Thyroid gland (tissue), 4 donors: ENCODE measurements around the gene TNS3. TPM values are rescaled to one million over a fixed set of nuclear protein-coding genes. Genes with fewer than 3 reads are reported as not detected.

ENCODE experiments used
- DNase-seq, 2 donors: peaks; one replicate each; pipeline ENCODE4 v3.0.0-alpha.2; 2019
- H3K27ac ChIP-seq, 3 donors: fragments of 200-600 bp; sonication (generic); 1 replicate in 2 of 3; 2 replicates in 1 of 3; pipeline ENCODE4 v1.5.1; 2016 to 2019; ENCODE audit warnings: mild to moderate bottlenecking in 1 of 3, moderate library complexity in 1 of 3
- H3K27me3 ChIP-seq: fragments of 200-600 bp; sonication (generic); one replicate; pipeline ENCODE4 v1.5.1; 2019
- H3K36me3 ChIP-seq, 2 donors: fragments of 200-600 bp; sonication (generic); one replicate each; pipeline ENCODE4 v1.5.1; 2016 to 2019
- H3K4me1 ChIP-seq, 2 donors: fragments of 200-600 bp; sonication (generic); one replicate each; pipeline ENCODE4 v1.5.1; 2017 to 2019
- H3K4me3 ChIP-seq, 3 donors: fragments of 200-600 bp; sonication (generic); replicated peaks in 1 of 3; 1 replicate in 2 of 3; 2 replicates in 1 of 3; pipeline ENCODE4 v1.5.1; 2016; ENCODE audit warnings: mild to moderate bottlenecking in 1 of 3
- H3K9me3 ChIP-seq: fragments of 200-600 bp; sonication (generic); one replicate; pipeline ENCODE4 v1.5.1; 2017
- CTCF ChIP-seq, 6 experiments: fragments of 200-600 bp in 3 of 6; fragments of 450-650 bp in 3 of 6; sonication (generic) in 3 of 6; IDR thresholded peaks; one replicate each; pipeline ENCODE4 v1.5.1; 2016 to 2019; ENCODE audit warnings: antibody characterized with exemption in 6 of 6, mild to moderate bottlenecking in 2 of 6, inconsistent platforms in 1 of 6, moderate library complexity in 1 of 6
- POLR2A ChIP-seq, 2 donors: fragments of 450-650 bp; IDR thresholded peaks; one replicate each; pipeline ENCODE4 v1.6.1; 2017; ENCODE audit warnings: antibody characterized with exemption in 2 of 2, mild to moderate bottlenecking in 2 of 2, moderate library complexity in 1 of 2
- WGBS, 2 donors: methylation state at CpG; one replicate each; pipeline ENCODE4 v1.1.5; 2017; 5-methylcytosine and 5-hydroxymethylcytosine counted together
- intact Hi-C: fragments of 100-400 bp; cut with DNase I; formaldehyde crosslinking; loops from one replicate; pipeline ENCODE4 v1.15.1; 2023
- total RNA-seq, 4 donors: library from RNA; depleted of rRNA; stranded (reverse); fragments of >200 nt; gene quantifications; one replicate each; pipeline ENCODE4 v1.2.3, GENCODE V29; 2016

TNS3 gene
- total RNA-seq, 4 donors from 2014 or later = 65.8 to 93.0 (median 80.7) TPM

DNA sequence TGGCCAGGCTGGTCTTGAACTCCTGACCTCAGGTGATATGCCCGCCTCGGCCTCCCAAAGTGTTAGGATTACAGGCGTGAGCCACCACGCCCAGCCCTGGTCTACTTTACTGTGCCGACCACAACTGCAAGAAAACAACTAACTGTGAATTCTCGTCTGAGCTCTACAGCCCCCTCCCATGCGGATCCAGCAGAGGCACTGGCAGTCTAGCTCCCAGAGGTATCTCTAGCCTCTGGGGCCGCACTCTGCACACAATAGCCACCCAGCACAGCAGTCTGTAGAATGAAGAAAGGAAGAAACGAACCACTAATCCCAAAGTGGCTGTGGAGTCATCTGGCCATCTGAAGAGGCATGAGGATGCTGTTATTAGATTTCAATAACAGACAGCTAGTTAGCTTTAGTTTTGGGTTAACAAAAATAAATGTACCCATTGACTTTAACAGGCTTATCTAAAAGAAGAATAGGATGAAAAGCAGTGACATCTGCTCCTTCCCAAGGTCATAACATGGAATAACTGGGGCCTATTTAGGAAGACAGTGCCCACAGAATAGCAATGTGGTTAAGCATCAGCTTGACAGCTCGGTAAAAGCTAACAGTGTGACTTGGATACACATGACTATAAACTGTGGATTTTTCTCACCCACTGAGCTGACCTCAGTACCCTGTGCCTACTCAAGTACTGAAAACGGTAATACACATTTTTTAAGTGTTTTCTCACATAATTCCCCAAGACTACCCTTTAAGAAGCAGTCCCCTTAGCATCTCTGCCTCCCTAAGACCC is 131.9 kb downstream of the TNS3 start:
- Histone ChIP-seq H3K27ac (peak overlapping the region; percentile 78 to 85 (median 81)), H3K4me1 (peaks cover 30 to 69% of the 10 kb centered on the region in 2 donors), H3K9me3 (no peaks in the 10 kb centered on the region), H3K4me3 (no peak overlapping the region), H3K27me3 (no peaks in the 10 kb centered on the region), H3K36me3 (no peaks in the 10 kb centered on the region)
- TF ChIP-seq POLR2A (IDR thresholded peaks at IDR 0.05) = no peak
- TF ChIP-seq CTCF (IDR thresholded peaks at IDR 0.05) = no peak
- peak in 1 of 2 donors; percentile 18 for DNase-seq
- intact Hi-C loops = loop anchor here (10.0 kb wide), 1 partner anchor 125 kb away; no protein-coding TSS in a partner anchor
- 85 to 87% methylated on average over 11 of the region's 11 CpGs for WGBS, 2 donors

- no peak for TF ChIP-seq CTCF (IDR thresholded peaks at IDR 0.05)
- TF ChIP-seq POLR2A (IDR thresholded peaks at IDR 0.05) = no peak
- no peak for DNase-seq
- Histone ChIP-seq H3K9me3 (no peaks in the 10 kb centered on the region), H3K27me3 (no peaks in the 10 kb centered on the region), H3K4me3 (no peak overlapping the region), H3K36me3 (no peaks in the 10 kb centered on the region), H3K4me1 (peaks cover 26 to 71% of the 10 kb centered on the region in 2 donors), H3K27ac (peak overlapping the region in 1 of 3 donors; percentile 81)
- 95 to 100% methylated on average over 6 to 9 of the region's 9 CpGs for WGBS, 2 donors
- intact Hi-C loops = loop anchor here (10.0 kb wide), 1 partner anchor 126 kb away; no protein-coding TSS in a partner anchor
Measured at GRCh38 chr7:47448971-47449370, 132.9 kb downstream of the TNS3 start.

GRCh38 chr7:47447621-47448349 is 134.1 kb downstream of the TNS3 start:
- Histone ChIP-seq H3K9me3 (no peaks in the 10 kb centered on the region), H3K27ac (peak overlapping the region in 1 of 3 donors; percentile 56), H3K36me3 (no peaks in the 10 kb centered on the region), H3K27me3 (no peaks in the 10 kb centered on the region), H3K4me1 (peaks cover 14 to 64% of the 10 kb centered on the region in 2 donors), H3K4me3 (no peak overlapping the region)
- WGBS, 2 donors = 88 to 94% methylated on average over 11 to 12 of the region's 12 CpGs
- intact Hi-C loops = loop anchor here (10.0 kb wide), 1 partner anchor 127 kb away; no protein-coding TSS in a partner anchor
- TF ChIP-seq POLR2A (IDR thresholded peaks at IDR 0.05) (no peak), CTCF (IDR thresholded peaks at IDR 0.05) (no peak)
- DNase-seq = peak in 1 of 2 donors; percentile 33

DNA sequence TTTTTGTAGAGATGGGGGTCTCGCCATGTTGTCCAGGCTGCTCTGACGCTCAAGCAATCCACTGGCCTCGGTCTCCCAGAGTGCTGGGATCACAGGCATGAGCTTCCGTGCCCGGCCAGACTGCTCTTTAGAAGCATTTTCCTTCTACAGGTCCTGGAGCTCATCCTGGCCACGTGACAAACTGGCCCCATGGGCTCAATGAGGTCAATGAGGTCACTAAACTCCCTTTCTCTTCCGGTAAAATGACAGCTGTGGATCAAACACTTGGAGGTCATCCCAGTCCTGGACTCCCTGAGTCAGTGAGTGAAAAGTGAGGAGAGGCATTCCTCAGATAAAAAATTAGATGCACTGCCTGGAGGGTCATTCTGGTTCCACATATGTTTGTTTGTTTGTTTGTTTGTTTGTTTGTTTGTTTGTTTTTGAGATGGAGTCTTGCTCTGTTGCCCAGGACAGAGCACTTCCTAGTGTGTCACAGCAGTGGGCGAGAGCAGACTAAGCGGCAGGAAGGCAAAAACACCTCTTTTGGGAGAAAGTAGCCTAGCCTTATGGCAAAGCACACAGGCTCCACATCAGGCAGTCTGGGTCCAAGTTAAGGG is 134.9 kb downstream of the TNS3 start:
- peak overlapping the region in 2 of 3 donors; percentile 17 to 56 for H3K27ac ChIP-seq

More for the DNA sequence above, 134.9 kb downstream of the TNS3 start:
- peaks cover 7 to 58% of the 10 kb centered on the region in 2 donors for H3K4me1 ChIP-seq
- DNase-seq = no peak
- no peak for TF ChIP-seq POLR2A (IDR thresholded peaks at IDR 0.05)
- no peak for TF ChIP-seq CTCF (IDR thresholded peaks at IDR 0.05)
- H3K9me3 ChIP-seq = no peaks in the 10 kb centered on the region
- intact Hi-C loops = loop anchor here (10.0 kb wide), 1 partner anchor 128 kb away; no protein-coding TSS in a partner anchor
- H3K36me3 ChIP-seq = no peaks in the 10 kb centered on the region
- WGBS, 2 donors = 74 to 77% methylated on average over 8 to 9 of the region's 9 CpGs
- no peaks in the 10 kb centered on the region for H3K27me3 ChIP-seq
- no peak overlapping the region for H3K4me3 ChIP-seq
